Measurements from ENCODE around the gene NXPE3. TPM values are rescaled to one million over a fixed set of nuclear protein-coding genes. Genes with fewer than 3 reads are reported as not detected.

Gene NXPE3
- total RNA-seq, 4 donors from 2014 or later = 14.4 to 23.4 (median 18.0) TPM

DNA sequence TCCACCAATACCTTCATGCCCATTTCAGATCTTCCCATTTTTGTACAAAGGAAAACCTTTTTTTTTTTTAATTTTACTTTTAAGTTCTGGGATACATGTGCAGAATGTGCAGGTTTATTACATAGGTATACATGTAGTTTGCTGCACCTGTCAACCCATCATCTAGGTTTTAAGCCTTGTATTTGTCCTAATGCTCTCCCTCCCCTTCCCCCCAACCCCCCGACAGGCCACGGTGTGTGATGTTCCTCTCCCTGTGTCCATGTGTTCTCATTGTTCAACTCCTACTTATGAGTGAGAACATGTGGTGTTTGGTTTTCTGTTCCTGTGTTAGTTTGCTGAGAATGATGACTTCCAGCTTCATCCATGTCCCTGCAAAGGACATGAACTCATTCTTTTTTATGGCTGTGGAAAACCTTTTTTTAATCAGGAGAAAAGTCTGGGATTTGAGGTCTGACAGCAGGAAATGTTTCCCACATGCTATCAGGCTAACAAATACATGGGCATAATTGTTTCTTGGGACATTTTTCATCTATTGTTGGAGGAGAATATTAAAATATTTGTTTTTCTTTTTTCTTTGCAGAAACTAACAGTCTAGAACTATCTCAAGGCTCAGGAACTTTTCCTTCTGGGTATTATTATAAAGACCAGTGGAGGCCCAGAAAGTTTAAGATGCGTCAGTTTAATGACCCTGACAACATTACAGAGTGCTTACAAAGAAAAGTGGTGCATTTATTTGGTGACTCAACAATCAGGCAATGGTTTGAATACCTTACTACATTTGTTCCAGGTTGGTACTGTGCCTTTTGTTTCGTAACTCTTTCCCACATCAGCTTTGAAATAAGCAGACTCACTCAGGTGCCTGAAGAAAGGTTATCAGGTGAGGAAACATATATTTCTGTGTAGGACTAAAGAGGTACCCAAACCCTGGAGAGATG, 37.5 kb downstream of the NXPE3 start:
- TF ChIP-seq POLR2A (IDR thresholded peaks at IDR 0.05) (no peak), EP300 (IDR thresholded peaks at IDR 0.05) (no peak)
- TF ChIP-seq, protein P1, sequence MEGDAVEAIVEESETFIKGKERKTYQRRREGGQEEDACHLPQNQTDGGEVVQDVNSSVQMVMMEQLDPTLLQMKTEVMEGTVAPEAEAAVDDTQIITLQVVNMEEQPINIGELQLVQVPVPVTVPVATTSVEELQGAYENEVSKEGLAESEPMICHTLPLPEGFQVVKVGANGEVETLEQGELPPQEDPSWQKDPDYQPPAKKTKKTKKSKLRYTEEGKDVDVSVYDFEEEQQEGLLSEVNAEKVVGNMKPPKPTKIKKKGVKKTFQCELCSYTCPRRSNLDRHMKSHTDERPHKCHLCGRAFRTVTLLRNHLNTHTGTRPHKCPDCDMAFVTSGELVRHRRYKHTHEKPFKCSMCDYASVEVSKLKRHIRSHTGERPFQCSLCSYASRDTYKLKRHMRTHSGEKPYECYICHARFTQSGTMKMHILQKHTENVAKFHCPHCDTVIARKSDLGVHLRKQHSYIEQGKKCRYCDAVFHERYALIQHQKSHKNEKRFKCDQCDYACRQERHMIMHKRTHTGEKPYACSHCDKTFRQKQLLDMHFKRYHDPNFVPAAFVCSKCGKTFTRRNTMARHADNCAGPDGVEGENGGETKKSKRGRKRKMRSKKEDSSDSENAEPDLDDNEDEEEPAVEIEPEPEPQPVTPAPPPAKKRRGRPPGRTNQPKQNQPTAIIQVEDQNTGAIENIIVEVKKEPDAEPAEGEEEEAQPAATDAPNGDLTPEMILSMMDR (IDR thresholded peaks at IDR 0.05) = no peak
- H3K4me1 ChIP-seq = peaks cover 0 to 24% (median 0%) of the 10 kb centered on the region in 4 donors
- peak overlapping the region in 1 of 4 donors; percentile 0 for H3K27ac ChIP-seq
- H3K9me3 ChIP-seq = no peaks in the 10 kb centered on the region
- H3K27me3 ChIP-seq = no peaks in the 10 kb centered on the region
- H3K4me3 ChIP-seq = no peak overlapping the region
- DNase-seq (ENCODE audit: low spot score in 2 of 2) = no peak
- WGBS, 2 donors = 62 to 63% methylated on average over 4 of the region's 4 CpGs
- peaks cover 0 to 38% (median 0%) of the 10 kb centered on the region in 3 donors for H3K36me3 ChIP-seq

DNA sequence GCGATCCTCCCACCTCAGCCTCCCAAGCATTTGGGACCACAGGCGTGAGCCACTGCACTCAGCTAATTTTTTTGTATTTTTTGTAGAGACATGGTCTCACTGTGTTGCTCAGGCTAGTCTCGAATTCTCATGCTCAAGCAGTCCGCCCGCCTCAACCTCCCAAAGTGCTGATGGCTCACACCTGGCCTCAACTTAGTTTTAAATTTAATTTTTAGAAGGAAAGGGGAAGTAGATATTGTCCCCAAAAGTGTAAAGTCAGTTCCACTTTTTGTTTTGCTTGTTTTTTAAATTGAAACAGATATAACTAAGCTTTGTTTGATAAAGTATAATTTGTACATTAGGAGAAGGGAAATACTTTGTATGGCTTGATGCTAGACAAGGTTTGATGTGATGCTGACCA, 39.0 kb downstream of the NXPE3 start:
- H3K36me3 ChIP-seq = peaks cover 0 to 47% (median 0%) of the 10 kb centered on the region in 3 donors
- no peak overlapping the region for H3K4me3 ChIP-seq
- H3K27ac ChIP-seq = no peak overlapping the region
- H3K4me1 ChIP-seq = peaks cover 0 to 23% (median 0%) of the 10 kb centered on the region in 4 donors
- no peak for DNase-seq (ENCODE audit: low spot score in 2 of 2)
- H3K9me3 ChIP-seq = no peaks in the 10 kb centered on the region
- 96% methylated on average over 5 of the region's 5 CpGs for WGBS, 2 donors
- no peaks in the 10 kb centered on the region for H3K27me3 ChIP-seq
- TF ChIP-seq POLR2A (IDR thresholded peaks at IDR 0.05) (no peak), EP300 (IDR thresholded peaks at IDR 0.05) (no peak)
- TF ChIP-seq, protein P1 (IDR thresholded peaks at IDR 0.05) = no peak

DNA sequence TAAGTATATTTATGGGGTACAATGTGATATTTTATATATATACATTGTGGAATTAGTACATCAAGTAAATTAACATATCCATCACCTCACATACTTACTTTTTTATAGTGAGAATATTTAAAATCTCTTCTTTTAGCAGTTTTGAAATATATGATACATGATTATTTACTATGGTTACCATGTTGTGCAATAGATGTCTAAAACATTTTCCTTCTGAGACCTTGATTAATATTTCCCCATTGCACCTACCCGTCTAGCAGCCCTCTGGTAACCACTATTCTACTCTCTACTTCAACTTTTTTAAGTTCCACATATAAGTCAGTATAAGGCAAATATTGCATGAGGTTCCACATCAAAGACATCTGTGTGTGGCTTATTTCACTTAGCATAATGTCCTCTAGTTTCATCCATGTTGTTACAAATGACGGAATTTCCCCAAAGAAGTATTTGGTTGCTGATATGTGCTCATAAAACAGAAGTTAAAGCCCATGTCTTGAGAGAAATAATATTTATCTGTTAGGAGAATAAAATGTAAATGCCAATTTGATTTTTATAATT, 40.7 kb downstream of the NXPE3 start:
- no peak for DNase-seq (ENCODE audit: low spot score in 2 of 2)
- Histone ChIP-seq H3K9me3 (no peaks in the 10 kb centered on the region), H3K27ac (no peak overlapping the region), H3K27me3 (no peaks in the 10 kb centered on the region), H3K36me3 (peaks cover 0 to 56% (median 0%) of the 10 kb centered on the region in 3 donors), H3K4me3 (no peak overlapping the region), H3K4me1 (peaks cover 0 to 13% (median 0%) of the 10 kb centered on the region in 4 donors)
- 85 to 90% methylated on average over 2 of the region's 2 CpGs for WGBS, 2 donors
- TF ChIP-seq, protein P1 (IDR thresholded peaks at IDR 0.05) = no peak
- TF ChIP-seq EP300 (IDR thresholded peaks at IDR 0.05) = no peak
- no peak for TF ChIP-seq POLR2A (IDR thresholded peaks at IDR 0.05)

DNA sequence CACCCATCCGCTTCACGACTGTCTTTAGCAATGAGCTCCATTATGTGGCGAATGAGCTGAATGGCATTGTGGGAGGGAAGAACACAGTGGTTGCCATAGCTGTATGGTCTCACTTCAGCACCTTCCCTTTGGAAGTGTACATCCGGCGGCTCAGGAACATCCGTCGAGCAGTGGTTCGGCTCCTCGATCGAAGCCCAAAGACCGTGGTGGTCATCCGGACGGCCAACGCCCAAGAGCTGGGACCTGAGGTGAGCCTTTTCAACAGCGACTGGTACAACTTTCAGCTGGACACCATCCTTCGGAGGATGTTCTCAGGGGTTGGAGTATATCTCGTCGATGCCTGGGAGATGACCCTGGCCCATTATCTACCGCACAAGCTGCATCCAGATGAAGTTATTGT, 42.5 kb downstream of the NXPE3 start:
- H3K27ac ChIP-seq = no peak overlapping the region
- no peak for TF ChIP-seq POLR2A (IDR thresholded peaks at IDR 0.05)
- TF ChIP-seq EP300 (IDR thresholded peaks at IDR 0.05) = no peak
- TF ChIP-seq, protein P1 (IDR thresholded peaks at IDR 0.05) = no peak
- peaks cover 0 to 56% (median 0%) of the 10 kb centered on the region in 3 donors for H3K36me3 ChIP-seq
- no peak overlapping the region for H3K4me3 ChIP-seq
- DNase-seq (ENCODE audit: low spot score in 2 of 2) = no peak
- H3K27me3 ChIP-seq = no peaks in the 10 kb centered on the region
- H3K9me3 ChIP-seq = no peaks in the 10 kb centered on the region
- WGBS, 2 donors = 98 to 99% methylated on average over 19 of the region's 19 CpGs
- H3K4me1 ChIP-seq = peaks cover 0 to 25% (median 7%) of the 10 kb centered on the region in 4 donors

DNA sequence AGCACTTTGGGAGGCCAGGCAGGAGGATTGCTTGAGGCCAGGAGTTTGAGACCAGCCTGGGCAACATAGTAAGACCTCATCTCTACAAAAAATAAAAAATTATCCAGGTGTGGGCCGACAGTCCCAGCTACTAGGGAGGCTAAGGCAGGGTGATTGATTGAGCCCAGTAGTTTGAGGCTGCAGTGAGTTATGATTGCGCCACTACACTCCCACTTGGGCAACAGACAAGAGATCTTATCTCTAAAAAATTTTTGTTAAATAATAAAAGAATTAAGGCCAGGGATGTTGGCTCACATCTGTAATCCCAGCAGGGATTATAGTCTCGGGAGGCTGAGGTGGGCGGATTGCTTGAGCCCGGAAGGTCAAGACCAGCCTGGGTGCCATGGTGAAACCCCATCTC, 44.5 kb downstream of the NXPE3 start:
- H3K4me1 ChIP-seq = peaks cover 0 to 32% (median 15%) of the 10 kb centered on the region in 4 donors
- H3K4me3 ChIP-seq = no peak overlapping the region
- no peak for DNase-seq (ENCODE audit: low spot score in 2 of 2)
- no peak for TF ChIP-seq EP300 (IDR thresholded peaks at IDR 0.05)
- TF ChIP-seq POLR2A (IDR thresholded peaks at IDR 0.05) = no peak
- H3K36me3 ChIP-seq = peaks cover 0 to 38% (median 0%) of the 10 kb centered on the region in 3 donors
- H3K27me3 ChIP-seq = no peaks in the 10 kb centered on the region
- WGBS, 2 donors = 92% methylated on average over 5 of the region's 5 CpGs
- no peak overlapping the region for H3K27ac ChIP-seq
- no peaks in the 10 kb centered on the region for H3K9me3 ChIP-seq

Measured in tibial nerve (tissue), 4 donors.